Measurements from ENCODE around the gene INSR. TPM values are rescaled to one million over a fixed set of nuclear protein-coding genes. Genes with fewer than 3 reads are reported as not detected.

Gene INSR
- total RNA-seq, 1 experiment from 2014 or later, result 22.6 TPM

- POLR2A ChIA-PET, result no interaction called here
- no peaks in the 10 kb centered on the region for H3K27me3 ChIP-seq (replicated peaks; ENCODE audit: control insufficient read depth, insufficient read depth, low read length)
These were observed 31.7 kb downstream of the INSR start for GRCh38 chr19:7262470-7262869.

GRCh38 chr19:7260161-7260560 is 34.1 kb downstream of the INSR start:
- no peaks in the 10 kb centered on the region; the same call in 1 of the 2 replicates for H3K36me3 ChIP-seq (ENCODE audit: control insufficient read depth, insufficient read depth, low read length)
- BruUV-seq (replicated peaks), result no TSS peak
- H3K4me3 Mint-ChIP-seq (ENCODE audit: unreplicated experiment), result no peak overlapping the region
- no peaks in the 10 kb centered on the region for H3K27me3 ChIP-seq (replicated peaks; ENCODE audit: control insufficient read depth, insufficient read depth, low read length)
- no peak for DNase-seq
- H3K27me3 Mint-ChIP-seq (ENCODE audit: insufficient read depth, unreplicated experiment), result no peaks in the 10 kb centered on the region
- TF ChIP-seq CTCF (IDR thresholded peaks at IDR 0.05; ENCODE audit: insufficient read depth in 1 of 2, low read depth in 1 of 2, low read length in 1 of 2, severe bottlenecking in 1 of 2, unreplicated experiment in 1 of 2), result no peak
- H3K4me1 ChIP-seq, result peaks cover 20% of the 10 kb centered on the region
- peaks cover 5% of the 10 kb centered on the region for H3K36me3 Mint-ChIP-seq (ENCODE audit: insufficient read depth, unreplicated experiment)
- POLR2A ChIA-PET, result no interaction called here
- CTCF ChIA-PET, result no interaction called here
- intact Hi-C loops (cut with micrococcal nuclease; ENCODE audit: unreplicated experiment), result no loop called here
- H3K4me1 Mint-ChIP-seq (ENCODE audit: low read depth, unreplicated experiment), result peaks cover 12% of the 10 kb centered on the region
- no peaks in the 10 kb centered on the region for H3K9me3 Mint-ChIP-seq (ENCODE audit: unreplicated experiment)
- no peaks in the 10 kb centered on the region for H3K9me3 ChIP-seq
- no peak overlapping the region for H3K27ac Mint-ChIP-seq (ENCODE audit: unreplicated experiment)
- no peak overlapping the region for H3K4me3 ChIP-seq (ENCODE audit: low read depth, low read length)

More at GRCh38 chr19:7262470-7262869, 31.7 kb downstream of the INSR start:
- BruUV-seq (replicated peaks), result no TSS peak
- Mint-ChIP-seq H3K9me3 (ENCODE audit: unreplicated experiment) (no peaks in the 10 kb centered on the region), H3K4me1 (ENCODE audit: low read depth, unreplicated experiment) (peaks cover 13% of the 10 kb centered on the region), H3K27me3 (ENCODE audit: insufficient read depth, unreplicated experiment) (no peaks in the 10 kb centered on the region), H3K36me3 (ENCODE audit: insufficient read depth, unreplicated experiment) (no peaks in the 10 kb centered on the region), H3K4me3 (ENCODE audit: unreplicated experiment) (no peak overlapping the region), H3K27ac (ENCODE audit: unreplicated experiment) (no peak overlapping the region)
- Histone ChIP-seq H3K9me3 (no peaks in the 10 kb centered on the region), H3K4me1 (peaks cover 15% of the 10 kb centered on the region), H3K4me3 (ENCODE audit: low read depth, low read length) (no peak overlapping the region), H3K36me3 (ENCODE audit: control insufficient read depth, insufficient read depth, low read length) (no peaks in the 10 kb centered on the region; the same call in none of the 2 replicates)
- TF ChIP-seq CTCF (IDR thresholded peaks at IDR 0.05; ENCODE audit: insufficient read depth in 1 of 2, low read depth in 1 of 2, low read length in 1 of 2, severe bottlenecking in 1 of 2, unreplicated experiment in 1 of 2), result no peak
- CTCF ChIA-PET, result no interaction called here
- intact Hi-C loops (cut with micrococcal nuclease; ENCODE audit: unreplicated experiment), result no loop called here
- DNase-seq, result no peak

GRCh38 chr19:7258840-7259395 is 35.3 kb downstream of the INSR start:
- BruUV-seq (replicated peaks), result no TSS peak
- no peaks in the 10 kb centered on the region for H3K27me3 Mint-ChIP-seq (ENCODE audit: insufficient read depth, unreplicated experiment)
- H3K4me1 ChIP-seq, result peaks cover 20% of the 10 kb centered on the region
- TF ChIP-seq CTCF (IDR thresholded peaks at IDR 0.05; ENCODE audit: insufficient read depth in 1 of 2, low read depth in 1 of 2, low read length in 1 of 2, severe bottlenecking in 1 of 2, unreplicated experiment in 1 of 2), result no peak
- no peaks in the 10 kb centered on the region for H3K27me3 ChIP-seq (replicated peaks; ENCODE audit: control insufficient read depth, insufficient read depth, low read length)
- no peaks in the 10 kb centered on the region for H3K9me3 ChIP-seq
- peaks cover 5% of the 10 kb centered on the region for H3K36me3 Mint-ChIP-seq (ENCODE audit: insufficient read depth, unreplicated experiment)
- H3K4me1 Mint-ChIP-seq (ENCODE audit: low read depth, unreplicated experiment), result peaks cover 20% of the 10 kb centered on the region
- POLR2A ChIA-PET, result interaction anchor here (0.7 kb wide), 1 partner anchor 189 kb away, joined by 3 read pairs; no protein-coding TSS in a partner anchor
- no peak overlapping the region for H3K4me3 ChIP-seq (ENCODE audit: low read depth, low read length)
- intact Hi-C loops (cut with micrococcal nuclease; ENCODE audit: unreplicated experiment), result no loop called here
- CTCF ChIA-PET, result no interaction called here
- H3K27ac Mint-ChIP-seq (ENCODE audit: unreplicated experiment), result no peak overlapping the region
- H3K9me3 Mint-ChIP-seq (ENCODE audit: unreplicated experiment), result no peaks in the 10 kb centered on the region
- DNase-seq, result no peak
- no peaks in the 10 kb centered on the region; the same call in 1 of the 2 replicates for H3K36me3 ChIP-seq (ENCODE audit: control insufficient read depth, insufficient read depth, low read length)
- no peak overlapping the region for H3K4me3 Mint-ChIP-seq (ENCODE audit: unreplicated experiment)

All from Caco-2 (cell line).